Prostate gland (tissue), 2 donors: ENCODE results near the gene GTF2I.

Experiments used
- CTCF ChIP-seq, 4 experiments: fragments of 200-600 bp in 2 of 4; fragments of 450-650 bp in 2 of 4; sonication (generic) in 2 of 4; IDR thresholded peaks; 1 replicate in 3 of 4; 2 replicates in 1 of 4; pipeline ENCODE4 v1.5.1; 2016 to 2019; ENCODE audit warnings: antibody characterized with exemption in 4 of 4, mild to moderate bottlenecking in 2 of 4, moderate library complexity in 2 of 4
- POLR2A ChIP-seq: fragments of 450-650 bp; IDR thresholded peaks from one replicate; pipeline ENCODE4 v1.6.1; 2016; ENCODE audit warnings: antibody characterized with exemption, mild to moderate bottlenecking
- POLR2AphosphoS5 ChIP-seq: sonication (generic); formaldehyde crosslinking; IDR thresholded peaks from one replicate; pipeline ENCODE4 v1.6.1; 2017; ENCODE audit warnings: antibody characterized with exemption

GRCh38 chr7:74617180-74617744 lies 40.3 kb upstream of the GTF2I start:
- no peak for TF ChIP-seq CTCF (IDR thresholded peaks at IDR 0.05)
- no peak for TF ChIP-seq POLR2A
- no peak for TF ChIP-seq POLR2AphosphoS5
